DND-41 (cell line): ENCODE results near the gene MEF2C.

Source experiments
- ATAC-seq: fragments of 200-7000 bp; cut with Tn5 transposase; 3 replicates; pipeline ENCODE4 v1.9.1; 2021; ENCODE audit warnings: low read depth; ENCODE audit not compliant: insufficient read depth
- DNase-seq: peaks from one replicate; pipeline ENCODE4 v3.0.0-alpha.2; 2020
- H2AFZ ChIP-seq: 2 replicates; pipeline ENCODE4 v1.6.0; 2012; ENCODE audit warnings: low read depth, low read length
- H3K27ac ChIP-seq: 2 replicates; pipeline ENCODE4 v1.5.1; 2012; ENCODE audit warnings: low read length, inconsistent platforms
- H3K27me3 ChIP-seq: fragments of 200-600 bp; sonication (generic); 2 replicates; pipeline ENCODE4 v1.6.0; 2012; ENCODE audit warnings: low read length, mild to moderate bottlenecking, inconsistent platforms; ENCODE audit not compliant: insufficient read depth, poor library complexity
- H3K36me3 ChIP-seq: 2 replicates; pipeline ENCODE4 v1.5.1; 2012; ENCODE audit warnings: low read length, inconsistent platforms; ENCODE audit not compliant: insufficient read depth
- H3K4me1 ChIP-seq: 2 replicates; pipeline ENCODE4 v1.5.1; 2012; ENCODE audit warnings: mild to moderate bottlenecking, low read length; ENCODE audit not compliant: insufficient read depth
- H3K4me2 ChIP-seq: 2 replicates; pipeline ENCODE4 v1.6.0; 2012; ENCODE audit warnings: mild to moderate bottlenecking, moderate library complexity, low read length, inconsistent platforms; ENCODE audit not compliant: insufficient read depth
- H3K4me3 ChIP-seq, 2 experiments: fragments of 200-600 bp in 1 of 2; shearing (Covaris generic) in 1 of 2; 2 replicates each; pipeline ENCODE4 v1.5.1; 2012 to 2016; ENCODE audit warnings: inconsistent platforms in 2 of 2, low read length in 2 of 2, mild to moderate bottlenecking in 2 of 2, low read depth in 1 of 2, moderate library complexity in 1 of 2
- H3K79me2 ChIP-seq: 2 replicates; pipeline ENCODE4 v1.6.0; 2012; ENCODE audit warnings: low read length, inconsistent platforms; ENCODE audit not compliant: insufficient read depth
- H3K9ac ChIP-seq: 2 replicates; pipeline ENCODE4 v1.6.0; 2012; ENCODE audit warnings: low read depth, mild to moderate bottlenecking, inconsistent platforms, low read length, moderate library complexity
- H3K9me3 ChIP-seq: 2 replicates; pipeline ENCODE4 v1.5.1; 2012; ENCODE audit warnings: low read length, moderate library complexity, mild to moderate bottlenecking, inconsistent platforms; ENCODE audit not compliant: insufficient read depth, severe bottlenecking
- H4K20me1 ChIP-seq: 2 replicates; pipeline ENCODE4 v1.6.0; 2012; ENCODE audit warnings: low read length; ENCODE audit not compliant: insufficient read depth
- CTCF ChIP-seq: IDR thresholded peaks from 2 replicates; pipeline ENCODE4 v1.5.1; 2012; ENCODE audit warnings: borderline replicate concordance, low read length, moderate library complexity, mild to moderate bottlenecking; ENCODE audit not compliant: poor library complexity, severe bottlenecking; ENCODE audit errors: extremely low read depth
- EZH2 ChIP-seq: IDR thresholded peaks from 3 replicates; pipeline ENCODE4 v1.6.1; 2012; ENCODE audit warnings: borderline replicate concordance, low read depth, mild to moderate bottlenecking, moderate library complexity, low read length, inconsistent platforms; ENCODE audit not compliant: severe bottlenecking

MEF2C gene

DNA sequence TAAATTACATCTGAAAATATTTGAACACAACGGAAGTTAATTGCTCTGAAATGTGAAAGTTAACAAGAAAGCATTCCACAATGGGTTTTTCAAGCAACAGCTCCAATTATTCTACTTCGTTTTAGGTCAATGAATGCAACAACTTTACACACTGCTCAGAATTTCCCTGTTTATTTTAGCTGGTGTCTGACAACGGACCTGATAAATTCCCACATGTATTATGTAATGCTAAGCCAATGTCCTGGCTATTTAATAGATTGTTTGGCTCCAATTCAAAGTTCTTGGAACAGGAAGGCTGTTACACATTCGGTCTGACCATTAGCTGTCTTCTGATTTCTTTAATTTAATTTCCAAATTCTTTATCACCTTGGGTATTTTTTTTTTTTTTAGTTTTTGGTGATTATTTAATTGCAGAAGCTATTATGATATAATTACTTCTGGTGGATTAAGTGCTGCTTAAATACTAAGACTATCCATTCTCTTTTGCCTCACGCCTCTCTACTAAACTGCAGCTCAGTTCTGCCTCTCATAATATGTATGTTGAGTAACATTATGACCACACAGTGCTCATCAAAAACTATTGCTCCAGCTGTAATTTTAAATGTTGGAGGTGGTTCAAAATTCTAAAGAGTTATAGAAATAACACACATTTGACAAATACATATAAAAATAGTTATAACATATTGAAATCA lies 57.9 kb downstream of the MEF2C start:
- TF ChIP-seq EZH2 (no peak), CTCF (no peak)
- no peaks in the 10 kb centered on the region for H3K4me1 ChIP-seq
- no peaks in the 10 kb centered on the region for H3K79me2 ChIP-seq
- H3K9ac ChIP-seq = no peak overlapping the region
- no peaks in the 10 kb centered on the region for H3K9me3 ChIP-seq
- no peaks in the 10 kb centered on the region for H4K20me1 ChIP-seq
- H3K4me2 ChIP-seq = no peak overlapping the region
- no peak overlapping the region for H3K27ac ChIP-seq
- H2AFZ ChIP-seq = no peak overlapping the region
- DNase-seq = no peak
- no peak overlapping the region for H3K4me3 ChIP-seq
- no peaks in the 10 kb centered on the region for H3K27me3 ChIP-seq
- no peak for ATAC-seq
- H3K36me3 ChIP-seq = no peaks in the 10 kb centered on the region

GRCh38 chr5:88824141-88824540 lies 58.8 kb downstream of the MEF2C start:
- Histone ChIP-seq H2AFZ (no peak overlapping the region), H3K79me2 (no peaks in the 10 kb centered on the region), H4K20me1 (no peaks in the 10 kb centered on the region), H3K36me3 (no peaks in the 10 kb centered on the region), H3K9me3 (no peaks in the 10 kb centered on the region), H3K9ac (no peak overlapping the region), H3K4me1 (no peaks in the 10 kb centered on the region), H3K27me3 (no peaks in the 10 kb centered on the region), H3K4me3 (no peak overlapping the region), H3K27ac (no peak overlapping the region), H3K4me2 (no peak overlapping the region)
- TF ChIP-seq CTCF = no peak
- ATAC-seq = no peak
- no peak for DNase-seq

DNA sequence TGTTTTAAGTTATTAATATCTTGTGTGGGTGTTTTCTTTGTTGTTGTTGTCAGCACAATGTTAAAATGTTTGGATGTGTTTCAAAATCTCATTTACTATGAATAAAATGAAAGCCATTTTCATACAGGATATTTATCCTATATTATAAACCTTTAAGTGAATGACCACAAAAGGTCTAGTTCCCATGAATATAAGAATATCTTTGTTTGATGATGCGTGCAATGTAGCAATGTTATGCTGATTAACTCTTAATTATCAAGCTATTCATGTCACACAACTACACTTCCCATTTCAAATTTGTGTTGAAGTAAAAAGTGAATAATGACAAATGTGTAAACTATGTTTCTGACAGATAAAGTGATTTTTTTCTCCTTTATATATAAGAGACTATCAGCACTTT lies 59.8 kb downstream of the MEF2C start:
- Histone ChIP-seq H4K20me1 (no peaks in the 10 kb centered on the region), H3K79me2 (no peaks in the 10 kb centered on the region), H3K27me3 (no peaks in the 10 kb centered on the region), H3K9ac (no peak overlapping the region), H3K27ac (no peak overlapping the region), H3K4me2 (no peak overlapping the region), H3K4me3 (no peak overlapping the region), H3K4me1 (no peaks in the 10 kb centered on the region), H3K36me3 (no peaks in the 10 kb centered on the region), H3K9me3 (no peaks in the 10 kb centered on the region), H2AFZ (no peak overlapping the region)
- no peak for DNase-seq
- no peak for ATAC-seq
- TF ChIP-seq EZH2 = no peak
- TF ChIP-seq CTCF = no peak

GRCh38 chr5:88821161-88821560 lies 61.8 kb downstream of the MEF2C start:
- DNase-seq = no peak
- no peaks in the 10 kb centered on the region for H3K36me3 ChIP-seq
- no peaks in the 10 kb centered on the region for H3K27me3 ChIP-seq
- no peaks in the 10 kb centered on the region for H3K9me3 ChIP-seq
- H3K27ac ChIP-seq = no peak overlapping the region
- H3K4me1 ChIP-seq = no peaks in the 10 kb centered on the region
- H2AFZ ChIP-seq = no peak overlapping the region
- no peaks in the 10 kb centered on the region for H3K79me2 ChIP-seq
- ATAC-seq = no peak
- TF ChIP-seq CTCF (no peak), EZH2 (no peak)
- H3K4me2 ChIP-seq = no peak overlapping the region
- no peak overlapping the region for H3K9ac ChIP-seq
- no peaks in the 10 kb centered on the region for H4K20me1 ChIP-seq
- no peak overlapping the region for H3K4me3 ChIP-seq
